Hematopoietic multipotent progenitor cell treated with erythropoietin and hydrocortisone succinate and interleukin-3 and kit ligand, for 17 days (in vitro differentiated cells): ENCODE results near the gene CD276.

ENCODE experiments used
- DNase-seq: peaks from one replicate; pipeline ENCODE4 v3.0.0-alpha.2; 2015; ENCODE audit warnings: low spot score

Gene CD276

DNA sequence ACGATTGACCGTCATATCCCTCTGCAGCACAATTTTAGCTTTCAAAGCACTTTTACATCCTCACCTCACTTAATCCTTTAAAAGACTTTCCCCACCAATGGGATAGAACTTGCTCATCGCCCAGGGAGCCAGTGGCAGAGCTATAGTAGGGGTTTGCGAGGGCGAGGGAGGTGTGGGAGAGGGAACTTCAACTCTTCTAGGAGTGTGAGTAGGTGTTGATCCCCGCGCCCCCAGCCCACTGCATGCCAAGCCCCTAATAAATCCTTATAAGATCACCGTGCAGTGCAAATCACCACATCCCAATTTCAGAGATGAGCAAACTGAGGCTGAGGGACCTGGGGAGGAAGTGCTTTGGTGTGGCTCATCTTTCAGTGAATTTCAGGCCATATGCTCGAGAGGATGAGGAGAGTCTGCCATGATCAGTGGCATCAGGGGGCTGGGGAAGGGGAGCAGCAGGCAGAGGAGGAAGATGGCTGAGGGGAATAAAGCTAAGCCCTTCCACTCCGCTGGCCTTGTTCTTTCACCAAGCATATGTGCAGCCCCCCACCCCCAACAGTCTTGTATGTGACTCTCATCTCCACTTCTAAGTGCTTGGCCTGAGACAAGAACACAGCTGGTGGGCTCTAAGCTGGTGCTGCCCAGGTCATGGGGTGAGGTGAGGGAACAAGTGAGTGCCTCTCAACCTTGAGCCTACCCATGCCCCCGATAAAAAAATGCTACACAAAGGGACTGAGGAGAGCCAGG, 63.8 kb downstream of the CD276 start:
- no peak for DNase-seq

DNA sequence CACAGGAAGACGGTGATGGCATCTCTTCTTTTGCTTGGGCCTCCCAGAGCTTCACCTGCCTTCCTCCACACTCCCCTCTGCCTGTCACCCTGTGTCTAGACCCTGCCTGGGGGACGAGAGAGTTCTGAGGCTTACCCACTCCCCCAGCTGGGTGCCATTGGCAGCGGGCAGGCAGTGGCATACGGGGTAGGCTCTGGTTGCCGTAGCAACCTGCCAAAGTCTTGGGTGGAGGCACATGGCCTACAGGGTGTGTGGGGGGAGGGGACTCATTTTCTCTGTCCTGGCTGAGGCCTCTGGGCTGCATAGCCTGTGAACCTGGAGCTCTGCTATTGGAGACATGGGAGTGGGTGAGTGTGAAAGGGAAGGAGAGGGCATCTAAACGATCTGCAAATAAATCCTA, 64.5 kb downstream of the CD276 start:
- DNase-seq = no peak

DNA sequence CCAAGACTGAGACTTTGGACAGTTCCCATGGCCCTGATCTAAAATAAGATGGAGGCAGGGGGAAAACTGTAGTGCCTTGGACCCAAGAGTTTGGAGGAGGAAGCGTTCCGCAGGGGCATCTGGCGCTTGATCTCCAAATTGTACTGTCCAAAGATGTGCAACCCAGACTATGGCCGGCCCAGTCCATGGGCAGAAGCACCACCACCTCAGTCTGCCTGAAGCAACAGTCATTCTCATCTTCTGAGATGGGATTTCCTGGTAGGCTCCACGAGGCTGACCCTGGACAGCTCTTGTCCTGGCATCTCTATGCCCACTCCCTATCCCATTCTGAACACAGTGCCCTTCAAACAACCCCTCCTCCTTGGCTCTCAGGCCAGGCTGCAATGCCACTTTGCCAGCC, 65.3 kb downstream of the CD276 start:
- no peak for DNase-seq

DNA sequence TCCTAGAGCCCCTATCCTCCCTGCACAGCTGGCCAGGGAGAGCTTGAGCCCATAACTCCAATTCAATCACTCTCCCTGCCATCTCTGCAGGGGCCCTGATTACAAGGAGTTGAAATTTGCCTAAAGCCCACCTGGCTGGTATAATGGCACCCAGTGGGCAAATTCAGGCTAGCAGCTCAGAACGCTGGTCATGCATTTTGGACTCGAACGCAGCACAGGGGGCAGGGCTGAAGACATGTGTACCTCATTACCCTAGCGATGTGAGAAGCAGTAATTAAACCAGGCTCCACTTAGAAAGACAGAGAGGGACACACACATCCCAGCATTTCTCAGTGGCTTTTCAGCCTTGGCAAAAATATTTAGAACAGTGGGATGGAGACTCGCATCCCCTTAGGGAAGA, 65.8 kb downstream of the CD276 start:
- DNase-seq = no peak

DNA sequence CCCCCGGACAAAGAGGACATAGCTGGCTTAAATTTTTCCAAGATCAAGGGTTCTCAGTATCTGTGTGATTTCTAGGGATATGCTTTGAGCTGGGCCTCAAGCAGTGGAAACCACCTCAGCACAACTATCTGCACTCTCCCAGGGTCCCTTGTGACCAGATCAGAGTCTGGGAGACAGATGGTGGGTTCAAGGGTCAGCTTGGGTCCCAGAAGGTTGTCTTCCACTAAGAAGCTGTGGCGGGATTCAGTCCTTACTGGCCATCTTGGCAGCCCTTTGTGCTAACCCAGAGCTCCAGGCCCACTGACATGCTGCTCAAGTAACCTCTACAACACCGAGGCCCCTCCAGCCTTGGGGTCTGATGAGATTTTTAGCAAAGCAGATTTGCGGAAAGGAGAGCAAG, 66.3 kb downstream of the CD276 start:
- DNase-seq = no peak

DNA sequence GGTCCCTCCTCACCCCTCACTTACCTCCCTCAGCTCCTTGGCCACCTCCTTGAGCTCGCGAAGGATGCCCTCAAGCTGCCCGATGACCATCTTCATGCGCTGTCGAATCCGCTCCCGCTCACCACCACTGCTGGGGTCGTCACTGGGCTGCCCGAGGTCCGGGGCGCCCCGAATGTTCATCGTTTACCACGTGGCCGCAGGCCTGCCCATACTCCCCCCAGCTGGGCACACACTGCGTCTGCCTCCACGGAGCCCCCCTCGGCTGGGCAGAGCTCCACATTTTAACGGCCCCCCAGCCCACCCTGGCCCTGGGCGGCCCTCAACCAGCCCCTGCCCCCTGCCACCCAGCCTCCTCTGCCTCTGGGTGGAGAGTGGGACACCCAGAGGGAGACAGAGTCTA, 66.8 kb downstream of the CD276 start:
- no peak for DNase-seq

DNA sequence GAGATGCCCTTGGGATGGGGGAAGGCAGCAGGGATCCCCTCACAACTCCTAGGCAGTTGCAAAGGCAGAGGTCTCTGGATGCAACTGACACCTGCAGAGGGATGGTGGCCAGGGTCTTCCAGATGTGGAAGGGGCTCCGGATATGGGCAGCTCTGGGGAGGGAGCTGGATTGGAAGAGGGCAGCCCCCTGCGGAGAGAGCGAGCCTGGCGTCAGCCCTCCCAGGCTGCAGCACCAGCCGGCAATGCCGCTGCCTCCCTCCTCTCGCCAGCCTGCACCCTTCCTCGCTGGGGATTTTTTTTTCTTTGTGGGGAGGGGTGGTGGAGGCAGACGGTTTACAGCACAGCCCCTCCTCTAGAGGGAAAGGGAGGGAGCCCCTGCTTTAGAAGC, 67.3 kb downstream of the CD276 start:
- no peak for DNase-seq

DNA sequence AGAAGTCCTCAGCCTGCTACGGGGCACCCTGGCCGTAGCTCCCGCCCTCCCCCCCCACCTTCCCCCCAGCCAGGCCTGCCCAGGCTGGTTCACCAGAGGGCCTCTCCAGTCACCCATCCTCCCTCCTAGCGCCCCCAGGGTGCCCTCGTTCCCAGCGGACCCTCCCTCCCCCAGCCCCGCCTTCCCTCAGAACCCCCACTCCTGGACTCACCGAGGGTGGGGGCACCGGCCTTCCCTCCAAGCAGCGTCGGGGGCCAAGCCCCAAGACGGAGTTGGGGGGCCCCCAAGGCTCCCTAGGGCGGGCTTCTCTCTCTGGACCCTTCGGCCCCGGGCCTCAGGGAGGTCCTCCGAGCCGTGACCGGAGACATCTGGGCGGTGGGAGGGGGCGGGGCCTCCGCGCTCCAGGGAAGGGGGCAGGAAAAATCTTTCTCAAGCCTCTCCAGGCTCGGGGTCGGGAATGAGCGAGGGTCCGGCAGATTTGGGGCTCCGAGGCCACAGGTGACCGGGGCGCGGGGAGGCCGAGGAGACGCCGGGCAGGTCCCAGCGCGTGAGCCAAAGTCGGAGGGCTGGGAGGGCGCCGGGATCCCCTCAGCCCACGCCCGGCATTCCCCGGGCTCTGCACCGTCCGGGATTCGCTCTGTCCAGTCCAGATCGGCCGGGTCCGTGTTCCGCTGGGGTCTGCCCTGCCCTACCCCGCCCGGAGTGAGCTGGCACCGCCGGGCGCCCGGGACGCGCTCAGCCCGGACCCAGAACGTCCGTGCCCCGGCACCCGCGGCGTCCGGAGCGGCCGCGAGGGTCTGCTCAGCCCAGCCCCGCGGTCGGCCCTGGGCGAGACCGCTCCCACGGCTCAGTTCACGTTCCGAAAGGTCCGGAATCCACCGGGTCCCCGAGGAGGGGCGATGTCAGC, 68.0 kb downstream of the CD276 start:
- DNase-seq = no peak

DNA sequence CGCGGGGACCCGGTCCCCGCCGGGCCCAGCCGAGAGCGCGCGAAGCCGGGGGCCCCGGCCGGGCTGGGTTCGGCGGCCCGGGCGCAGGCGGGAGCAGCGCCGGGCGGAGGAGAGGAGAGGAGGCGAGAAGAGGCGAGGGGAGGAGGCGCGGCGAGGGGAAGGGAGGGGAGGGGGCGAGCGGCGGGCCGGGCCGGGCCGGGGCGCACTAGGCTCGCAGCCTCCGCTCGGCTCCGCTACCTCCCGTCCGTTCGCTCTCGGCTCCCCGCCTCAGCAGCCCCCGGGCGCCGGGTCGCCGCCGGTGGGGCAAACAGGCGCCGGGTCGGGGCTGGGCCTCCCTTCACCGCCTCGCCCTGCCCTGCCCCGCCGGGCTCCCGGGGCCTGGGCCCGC, 68.6 kb downstream of the CD276 start:
- DNase-seq = no peak

DNA sequence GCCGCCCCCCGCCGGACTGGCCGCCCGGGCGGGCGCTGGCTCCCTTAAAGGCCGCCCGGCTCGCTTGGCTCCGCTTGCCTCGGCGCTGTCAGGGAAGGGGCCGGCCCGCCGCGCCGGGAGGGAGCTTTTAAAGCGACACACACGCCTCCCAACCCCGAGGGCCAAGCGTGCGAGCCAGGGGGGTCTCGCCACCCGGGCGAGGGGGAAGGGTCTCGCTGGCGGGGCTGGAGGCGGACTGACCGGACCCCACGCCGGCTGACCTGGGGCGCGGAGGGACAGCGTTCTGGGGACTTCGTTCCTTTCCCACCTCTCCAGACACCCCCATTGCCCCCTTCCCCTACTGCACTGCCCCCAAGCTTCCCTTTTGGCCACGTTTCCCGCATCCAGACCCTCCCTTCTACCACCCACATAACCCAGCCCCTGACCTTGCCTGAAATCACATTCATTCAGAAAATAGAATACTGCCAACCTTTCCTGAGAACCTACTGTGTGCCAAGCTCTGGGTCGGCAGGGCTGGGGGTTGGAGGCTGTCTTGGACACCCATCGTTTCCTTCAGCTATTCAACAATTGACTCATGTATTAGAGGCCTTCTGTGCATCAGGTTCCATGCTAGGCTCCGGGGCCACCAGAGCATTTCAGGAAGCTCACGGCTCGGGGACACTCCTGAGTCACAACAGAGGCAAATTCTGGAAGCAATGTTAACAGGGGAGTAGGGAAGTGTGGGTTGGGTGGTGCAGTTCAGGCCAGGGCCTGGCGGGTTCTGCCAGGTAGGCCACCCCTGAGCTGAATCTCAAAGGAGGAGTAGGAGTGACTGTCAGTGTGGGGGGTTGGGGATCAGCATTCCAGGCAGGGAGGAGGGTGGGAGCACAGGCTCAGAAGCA, 69.3 kb downstream of the CD276 start, which contains the start of gene INSYN1:
Gene INSYN1, minus strand, starts transcription at position 102 of the 881 bp plus-strand sequence. CDS start 2,221 bp downstream, outside the sequence.
- DNase-seq = no peak

DNA sequence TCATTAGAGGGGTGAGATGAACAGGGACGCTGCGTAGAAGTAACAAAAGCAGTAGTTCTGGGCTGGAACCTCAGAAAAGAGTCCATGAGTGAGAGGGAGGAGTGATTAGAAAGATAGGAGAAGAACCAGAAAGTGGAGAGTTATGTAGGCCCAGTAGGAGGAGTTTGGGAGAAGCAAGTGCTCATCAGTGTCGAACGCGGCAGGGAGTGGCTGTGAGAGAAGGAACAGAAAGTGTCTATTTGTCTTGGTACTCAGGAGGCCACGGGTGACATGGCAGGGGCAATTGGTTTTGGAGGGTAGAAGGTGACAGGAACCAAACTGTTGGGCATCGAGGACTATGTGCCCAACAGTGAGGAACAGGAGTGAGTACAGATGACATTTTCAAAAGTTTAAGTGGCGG, 70.3 kb downstream of the CD276 start:
- DNase-seq = no peak

DNA sequence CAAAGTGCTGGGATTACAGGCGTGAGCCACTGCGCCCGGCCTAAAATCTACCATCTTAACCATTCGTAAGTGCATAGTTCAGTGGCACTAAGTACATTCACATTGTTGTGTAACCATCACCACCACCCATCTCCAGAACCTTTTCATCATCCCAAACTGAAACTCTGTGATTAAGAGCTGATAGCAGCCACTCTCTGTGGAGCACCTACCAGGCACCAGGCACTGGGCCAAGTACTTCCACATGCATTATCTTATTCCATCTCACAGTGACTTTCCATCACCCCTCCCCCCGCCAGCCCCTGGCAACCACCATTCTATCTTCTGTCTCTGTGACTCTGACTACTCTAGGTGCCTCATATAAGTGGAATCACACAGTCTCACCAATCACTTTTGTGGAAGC, 71.3 kb downstream of the CD276 start:
- no peak for DNase-seq

DNA sequence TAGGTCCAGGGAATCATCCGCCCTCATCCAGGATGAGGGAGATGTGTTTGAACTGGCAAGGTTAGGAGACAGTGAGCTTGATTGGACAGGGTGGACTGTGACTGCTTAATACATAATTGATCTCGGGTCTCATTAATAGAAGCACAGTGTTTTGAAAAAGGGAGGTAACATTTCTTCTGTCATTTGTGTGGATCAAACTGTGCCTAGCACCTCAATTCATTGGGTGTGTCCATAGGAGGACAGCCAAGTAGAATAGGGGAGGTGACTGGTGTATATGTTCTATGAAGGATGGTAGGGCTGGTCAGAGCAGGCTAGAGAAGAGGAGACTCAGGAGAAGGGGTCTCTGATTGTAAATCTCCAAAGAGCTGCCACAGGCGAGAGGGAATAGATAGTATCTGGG, 71.8 kb downstream of the CD276 start:
- DNase-seq = no peak

DNA sequence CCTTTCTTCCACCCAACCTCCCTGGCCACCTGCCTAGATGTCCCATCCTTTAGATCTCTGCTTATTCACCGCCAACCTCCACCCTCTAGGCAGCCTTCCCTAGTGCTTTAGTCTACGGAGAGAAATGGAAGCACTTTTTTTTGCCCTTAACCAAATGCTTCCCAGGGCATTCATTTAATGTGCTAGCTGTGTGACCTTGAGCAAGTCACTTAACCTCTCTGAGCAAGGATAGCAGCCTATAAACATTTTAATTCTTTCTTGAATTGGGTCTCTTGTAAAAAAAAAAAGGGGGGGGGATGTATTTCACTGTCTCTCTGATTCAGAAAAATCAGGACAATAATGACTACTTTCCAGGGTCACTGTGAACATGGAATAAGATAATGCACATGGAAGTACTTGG, 72.2 kb downstream of the CD276 start:
- no peak for DNase-seq

DNA sequence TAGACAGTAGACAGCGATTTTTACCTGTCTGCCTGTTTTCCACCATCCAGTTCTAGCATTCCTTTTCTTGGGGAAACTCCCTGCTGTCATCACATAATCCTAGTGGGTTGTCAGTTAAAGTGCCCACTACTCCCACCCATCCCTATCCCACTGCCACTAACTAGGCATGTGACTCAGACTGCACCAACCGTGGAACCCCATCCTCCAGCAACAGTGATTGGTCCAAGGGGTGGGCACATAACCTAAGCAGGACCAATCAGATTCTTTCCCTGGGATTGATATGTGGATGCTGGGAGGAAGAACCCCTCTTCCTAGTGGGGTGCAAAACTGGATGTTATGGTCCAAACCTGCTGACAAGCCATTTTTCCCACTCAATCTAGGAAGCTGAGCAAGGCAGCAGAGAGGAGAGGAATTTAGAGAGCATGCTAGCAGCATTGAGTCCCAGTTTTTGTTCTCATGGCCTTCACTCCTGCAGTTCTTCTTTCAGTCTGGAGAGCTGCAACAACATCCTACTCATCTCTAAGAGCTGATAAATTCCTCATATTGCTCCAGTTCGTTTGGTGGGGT, 72.8 kb downstream of the CD276 start:
- no peak for DNase-seq

DNA sequence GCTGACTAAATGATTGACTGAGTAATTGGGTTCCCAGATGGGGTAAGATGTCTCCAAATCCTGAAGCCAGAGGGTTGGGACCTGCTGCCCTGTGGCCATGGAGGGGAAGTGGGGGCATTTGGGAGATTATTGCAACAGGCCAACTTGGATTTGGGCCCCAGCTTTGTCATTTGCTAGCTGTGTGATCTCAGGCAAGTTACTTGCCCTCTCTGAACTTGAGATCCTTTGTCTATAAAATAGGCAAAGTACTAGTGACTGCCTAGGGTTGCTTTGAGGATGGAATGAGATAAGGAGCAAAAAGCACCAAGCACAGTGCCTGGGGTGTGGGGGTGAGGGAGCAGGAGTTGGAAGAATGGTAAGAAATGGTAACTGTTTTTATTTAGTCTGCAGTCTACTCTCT, 73.4 kb downstream of the CD276 start:
- DNase-seq = no peak

DNA sequence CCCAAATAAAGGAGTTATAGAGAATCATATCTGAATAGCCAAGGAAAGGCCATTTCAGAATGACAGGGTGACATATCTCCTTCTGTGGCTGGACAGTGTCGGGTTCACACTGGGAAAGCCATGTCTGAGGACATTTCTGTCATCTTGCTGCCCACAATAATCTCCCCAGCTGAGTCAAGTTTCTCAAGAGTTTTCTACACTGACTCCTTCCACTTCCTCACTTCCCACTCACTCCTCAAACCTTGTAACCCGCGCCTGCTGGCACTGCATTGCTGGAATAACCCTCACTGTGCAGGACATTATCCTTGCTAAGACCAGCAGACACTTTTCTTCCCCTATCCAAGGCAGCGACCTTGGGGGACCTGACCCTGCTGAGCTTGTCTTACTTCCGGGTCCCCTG, 74.3 kb downstream of the CD276 start:
- DNase-seq = no peak

DNA sequence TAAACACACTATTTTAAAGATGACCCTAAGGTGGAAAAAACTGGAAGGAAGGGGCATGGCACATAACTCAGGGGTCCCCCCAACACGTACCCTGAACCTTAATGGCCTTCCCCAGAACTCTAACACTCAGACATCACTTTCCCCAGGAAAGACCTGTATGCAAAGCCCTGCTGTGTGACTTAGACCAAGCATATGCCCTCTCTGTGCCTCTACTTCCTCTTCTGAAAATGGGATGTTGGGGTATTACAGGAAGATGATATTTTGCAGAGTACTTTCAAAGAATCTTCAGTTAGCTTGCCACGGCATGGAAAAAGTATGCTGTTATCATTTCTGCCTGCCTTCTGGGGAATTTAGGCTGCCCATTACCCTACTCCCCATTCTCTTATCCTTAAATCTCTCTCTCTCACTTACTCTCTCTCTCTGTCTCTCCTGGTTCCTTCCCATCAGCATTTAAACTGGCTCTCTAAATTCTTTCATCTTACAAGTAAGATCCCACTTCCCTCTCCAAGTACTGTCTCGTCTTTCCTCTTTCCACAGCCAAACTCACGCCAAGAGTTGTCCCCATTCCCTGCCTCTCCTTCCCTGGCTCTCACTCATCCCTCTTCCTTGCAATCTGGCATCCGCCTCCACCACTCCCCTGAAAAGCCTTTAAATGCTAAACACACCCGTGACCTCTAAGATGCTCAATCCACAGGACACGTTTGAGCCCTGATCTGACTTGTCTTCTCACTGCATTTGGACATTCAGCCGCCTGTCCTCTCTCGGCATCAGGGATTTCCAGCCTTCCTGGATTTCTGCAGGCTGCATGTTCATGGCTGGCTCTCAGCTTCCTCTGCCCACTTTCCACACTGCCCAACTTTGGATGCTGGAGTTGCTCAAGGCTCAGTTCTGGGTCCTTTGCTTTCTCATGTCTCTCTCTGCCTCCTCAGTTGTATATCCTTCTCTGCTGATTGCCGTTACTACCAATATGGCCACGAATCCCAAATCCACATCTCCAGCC, 76.4 kb downstream of the CD276 start:
- no peak for DNase-seq

DNA sequence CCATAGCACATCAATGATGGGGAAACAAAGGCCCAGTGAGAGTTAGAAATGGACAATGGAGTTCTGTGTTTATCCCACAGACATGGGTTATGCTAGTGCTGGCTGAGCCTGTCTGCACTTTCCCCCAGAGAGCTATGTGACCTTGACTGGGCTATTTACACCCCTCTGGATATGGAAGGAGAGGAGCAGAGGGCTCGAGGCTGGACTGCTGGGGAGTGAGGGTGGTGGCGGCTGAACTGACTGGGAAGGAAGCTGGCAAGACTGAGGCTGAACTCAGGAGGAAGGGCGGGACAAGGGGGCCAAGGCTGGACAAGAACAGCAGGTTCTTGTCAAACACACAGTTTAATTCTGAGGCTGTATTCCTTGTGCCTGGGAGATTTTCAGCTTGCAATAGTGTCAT, 79.7 kb downstream of the CD276 start:
- no peak for DNase-seq
